CD14-positive monocyte (primary cell): ENCODE results near the gene CENPC. TPM values are rescaled to one million over a fixed set of nuclear protein-coding genes. Genes with fewer than 3 reads are reported as not detected.

Experiments used
- DNase-seq, 3 donors: peaks; one replicate each; pipeline ENCODE4 v3.0.0-alpha.2; 2011 to 2022
- H2AFZ ChIP-seq: 2 replicates; pipeline ENCODE4 v1.6.0; 2012; ENCODE audit warnings: mild to moderate bottlenecking, low read depth, low read length, inconsistent platforms; ENCODE audit not compliant: insufficient read depth, poor library complexity, severe bottlenecking
- H3K27ac ChIP-seq, 2 donors: 1 replicate in 1 of 2; 2 replicates in 1 of 2; pipeline ENCODE4 v1.5.1; 2012 to 2013; ENCODE audit warnings: low read length in 2 of 2, control low read depth in 1 of 2, inconsistent platforms in 1 of 2, low read depth in 1 of 2, mild to moderate bottlenecking in 1 of 2
- H3K27me3 ChIP-seq, 2 donors: one replicate each; pipeline versions ENCODE4 v1.6.0 to v1.6.1; 2011 to 2013; ENCODE audit warnings: low read length in 2 of 2; ENCODE audit not compliant: control insufficient read depth in 2 of 2, insufficient read depth in 2 of 2
- H3K36me3 ChIP-seq, 2 donors: replicated peaks in 1 of 2; 1 replicate in 1 of 2; 2 replicates in 1 of 2; pipeline versions ENCODE4 v1.5.1 to v1.6.1; 2012 to 2013; ENCODE audit warnings: low read length in 2 of 2, control low read depth in 1 of 2, inconsistent platforms in 1 of 2, mild to moderate bottlenecking in 1 of 2; ENCODE audit not compliant: insufficient read depth in 2 of 2, control insufficient read depth in 1 of 2
- H3K4me1 ChIP-seq, 2 donors: 1 replicate in 1 of 2; 2 replicates in 1 of 2; pipeline versions ENCODE4 v1.5.1 to v1.6.1; 2012 to 2013; ENCODE audit warnings: low read length in 2 of 2, control low read depth in 1 of 2, inconsistent platforms in 1 of 2, mild to moderate bottlenecking in 1 of 2, moderate library complexity in 1 of 2; ENCODE audit not compliant: insufficient read depth in 2 of 2, control insufficient read depth in 1 of 2
- H3K4me2 ChIP-seq: replicated peaks from 2 replicates; pipeline ENCODE3; 2012; ENCODE audit warnings: low read length, moderate library complexity, mild to moderate bottlenecking; ENCODE audit not compliant: poor library complexity, severe bottlenecking; ENCODE audit errors: extremely low read depth
- H3K4me3 ChIP-seq, 3 experiments: fragments of 200-600 bp in 1 of 3; sonication (generic) in 1 of 3; replicated peaks in 1 of 3; 1 replicate in 2 of 3; 2 replicates in 1 of 3; pipeline ENCODE4 v1.5.1; 2011 to 2013; ENCODE audit warnings: low read length in 3 of 3, mild to moderate bottlenecking in 3 of 3, control low read depth in 2 of 3, low read depth in 2 of 3, inconsistent platforms in 1 of 3, moderate library complexity in 1 of 3
- H3K79me2 ChIP-seq: 2 replicates; pipeline ENCODE4 v1.6.0; 2012; ENCODE audit warnings: mild to moderate bottlenecking, control low read depth, inconsistent platforms, low read length, moderate library complexity; ENCODE audit not compliant: insufficient read depth
- H3K9ac ChIP-seq: 2 replicates; pipeline ENCODE4 v1.6.0; 2017; ENCODE audit warnings: low read length, mild to moderate bottlenecking; ENCODE audit not compliant: insufficient read depth, poor library complexity, severe bottlenecking
- H3K9me3 ChIP-seq, 2 donors: replicated peaks in 1 of 2; 1 replicate in 1 of 2; 2 replicates in 1 of 2; pipeline versions ENCODE4 v1.5.1 to v1.6.1; 2012 to 2013; ENCODE audit warnings: low read length in 2 of 2, control low read depth in 1 of 2; ENCODE audit not compliant: control insufficient read depth in 1 of 2, insufficient read depth in 1 of 2
- H4K20me1 ChIP-seq: 2 replicates; pipeline ENCODE4 v1.6.0; 2012; ENCODE audit warnings: mild to moderate bottlenecking, low read length, control low read depth, moderate library complexity; ENCODE audit not compliant: insufficient read depth
- H3K27ac Mint-ChIP-seq, 7 donors: one replicate each; pipeline ENCODE4 v1.8.0; 2020; ENCODE audit warnings: mild to moderate bottlenecking in 7 of 7, mixed read lengths in 7 of 7, moderate library complexity in 6 of 7, inconsistent platforms in 2 of 7
- H3K27me3 Mint-ChIP-seq, 3 donors: one replicate each; pipeline ENCODE4 v1.8.0; 2021 to 2022; ENCODE audit warnings: low read depth in 3 of 3, mild to moderate bottlenecking in 3 of 3, mixed read lengths in 3 of 3, moderate library complexity in 3 of 3, inconsistent platforms in 1 of 3
- H3K36me3 Mint-ChIP-seq, 2 donors: one replicate each; pipeline ENCODE4 v1.8.0; 2020; ENCODE audit warnings: mixed read lengths in 2 of 2, inconsistent platforms in 1 of 2, mild to moderate bottlenecking in 1 of 2
- H3K4me1 Mint-ChIP-seq: one replicate; pipeline ENCODE4 v1.8.0; 2020; ENCODE audit warnings: mild to moderate bottlenecking, mixed read lengths
- H3K4me3 Mint-ChIP-seq, 2 donors: one replicate each; pipeline ENCODE4 v1.8.0; 2020; ENCODE audit warnings: mild to moderate bottlenecking in 2 of 2, mixed read lengths in 2 of 2, moderate library complexity in 1 of 2
- H3K9me3 Mint-ChIP-seq, 7 donors: one replicate each; pipeline ENCODE4 v1.8.0; 2020 to 2022; ENCODE audit warnings: mixed read lengths in 7 of 7, mild to moderate bottlenecking in 6 of 7, moderate library complexity in 6 of 7, inconsistent platforms in 2 of 7
- WGBS: methylation state at CpG from one replicate; pipeline ENCODE4 v1.1.5; 2013; ENCODE audit warnings: missing lambda C conversion rate; ENCODE audit not compliant: insufficient coverage; 5-methylcytosine and 5-hydroxymethylcytosine counted together
- intact Hi-C, 2 donors: fragments of 100-400 bp; cut with micrococcal nuclease; formaldehyde crosslinking; loops; one replicate each; pipeline versions ENCODE4 v1.15.0 to v1.15.1; 2023
- polyA minus RNA-seq: library from RNA; depleted of rRNA, polyadenylated mRNA; stranded (reverse); fragments of >200 nt; gene quantifications from 2 replicates; pipeline ENCODE4 v1.2.3, GENCODE V29; 2012
- polyA plus RNA-seq, 3 donors: library from polyadenylated mRNA; depleted of rRNA in 1 of 3; unstranded in 2 of 3; stranded (reverse) in 1 of 3; fragments of 300-500 nt in 2 of 3; fragments of >200 nt in 1 of 3; fragmentation: Illumina TruSeq in 2 of 3; gene quantifications; 1 replicate in 2 of 3; 2 replicates in 1 of 3; pipeline ENCODE4 v1.2.3, GENCODE V29; 2012 to 2021
- total RNA-seq, 12 experiments: library from RNA in 1 of 12; stranded (reverse) in 1 of 12; fragments of 120-200 nt in 1 of 12; gene quantifications; one replicate each; pipeline ENCODE4 v1.2.4 and lab custom pipeline; 2013 to 2026; ENCODE audit warnings: mixed read lengths in 6 of 12, inconsistent platforms in 1 of 12
- TF ChIP-seq, protein P1 (sequence below): fragments of 200-600 bp; IDR thresholded peaks from one replicate; pipeline ENCODE4 v1.8.0; 2022; ENCODE audit warnings: antibody characterized with exemption, mild to moderate bottlenecking

CENPC gene, protein sequence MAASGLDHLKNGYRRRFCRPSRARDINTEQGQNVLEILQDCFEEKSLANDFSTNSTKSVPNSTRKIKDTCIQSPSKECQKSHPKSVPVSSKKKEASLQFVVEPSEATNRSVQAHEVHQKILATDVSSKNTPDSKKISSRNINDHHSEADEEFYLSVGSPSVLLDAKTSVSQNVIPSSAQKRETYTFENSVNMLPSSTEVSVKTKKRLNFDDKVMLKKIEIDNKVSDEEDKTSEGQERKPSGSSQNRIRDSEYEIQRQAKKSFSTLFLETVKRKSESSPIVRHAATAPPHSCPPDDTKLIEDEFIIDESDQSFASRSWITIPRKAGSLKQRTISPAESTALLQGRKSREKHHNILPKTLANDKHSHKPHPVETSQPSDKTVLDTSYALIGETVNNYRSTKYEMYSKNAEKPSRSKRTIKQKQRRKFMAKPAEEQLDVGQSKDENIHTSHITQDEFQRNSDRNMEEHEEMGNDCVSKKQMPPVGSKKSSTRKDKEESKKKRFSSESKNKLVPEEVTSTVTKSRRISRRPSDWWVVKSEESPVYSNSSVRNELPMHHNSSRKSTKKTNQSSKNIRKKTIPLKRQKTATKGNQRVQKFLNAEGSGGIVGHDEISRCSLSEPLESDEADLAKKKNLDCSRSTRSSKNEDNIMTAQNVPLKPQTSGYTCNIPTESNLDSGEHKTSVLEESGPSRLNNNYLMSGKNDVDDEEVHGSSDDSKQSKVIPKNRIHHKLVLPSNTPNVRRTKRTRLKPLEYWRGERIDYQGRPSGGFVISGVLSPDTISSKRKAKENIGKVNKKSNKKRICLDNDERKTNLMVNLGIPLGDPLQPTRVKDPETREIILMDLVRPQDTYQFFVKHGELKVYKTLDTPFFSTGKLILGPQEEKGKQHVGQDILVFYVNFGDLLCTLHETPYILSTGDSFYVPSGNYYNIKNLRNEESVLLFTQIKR
- total RNA-seq (2013) = 25.2 TPM
- 1 to 10 TPM; 6.3 to 7.2 (median 6.7) TPM for polyA plus RNA-seq
- 7.1 and 7.3 TPM in 2 replicates for polyA minus RNA-seq
- total RNA-seq (lab: John Stamatoyannopoulos, UW) = 12.1 to 123 (median 79.6) reads per million in 11 experiments

DNA sequence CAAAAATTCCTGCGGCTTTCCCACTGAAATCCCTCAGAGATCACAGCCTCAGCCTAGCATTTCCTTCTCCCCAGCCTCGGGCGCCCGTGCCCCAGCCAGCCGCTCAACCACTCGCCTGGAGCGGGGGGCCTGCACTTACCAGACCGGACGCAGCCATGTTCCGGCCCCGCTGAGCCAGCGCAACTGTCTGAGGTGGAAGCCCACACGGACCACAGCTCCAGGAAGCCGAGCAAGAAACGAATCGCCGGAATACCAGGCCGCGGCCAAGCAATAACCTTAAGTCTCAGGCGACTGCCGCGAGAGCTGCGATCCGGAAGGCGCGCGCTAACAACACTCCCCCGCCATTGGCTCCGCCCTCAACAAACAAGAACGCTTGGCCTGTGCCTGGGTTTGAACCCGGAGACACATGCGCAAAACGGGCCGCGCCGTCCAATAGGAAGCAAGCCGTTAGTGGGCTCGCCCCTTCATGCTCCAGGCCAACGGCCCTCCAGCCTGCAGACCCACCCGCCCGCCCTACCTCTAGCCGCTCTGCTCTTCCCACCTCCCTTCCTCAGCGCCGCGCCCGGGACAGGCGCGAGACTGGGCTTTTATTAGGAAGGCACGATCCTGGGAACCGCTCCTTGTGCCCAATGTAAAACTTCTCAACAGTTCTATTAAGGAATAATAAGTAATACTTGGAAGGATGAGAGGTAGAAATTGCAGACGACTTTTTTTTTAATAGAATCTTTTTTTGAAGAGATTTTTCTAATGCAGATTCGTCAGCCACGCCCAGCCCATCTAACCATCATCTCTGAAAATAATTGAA is at the start of gene CENPC:
Gene CENPC, minus strand, starts transcription at position 305 of the 805 bp plus-strand sequence. Its CDS starts 148 bp downstream, at position 157.
- intact Hi-C loops = loop anchor here in 1 of 2 donors (10.0 kb wide), 1 partner anchor 149 kb away; no protein-coding TSS in a partner anchor
- Mint-ChIP-seq H3K4me3 (peak within 1 kb of the TSS; percentile 96 to 98), H3K4me1 (peaks cover 22% of the 10 kb centered on the region), H3K36me3 (peaks cover 21 to 22% of the 10 kb centered on the region in 2 donors), H3K27me3 (no peaks in the 10 kb centered on the region), H3K9me3 (peaks cover 0 to 2% (median 0%) of the 10 kb centered on the region in 7 donors), H3K27ac (peak within 1 kb of the TSS; percentile 95 to 100 (median 98))
- peaks cover 12 to 28% of the 10 kb centered on the region in 2 donors for H3K36me3 ChIP-seq
- no peaks in the 10 kb centered on the region for H3K27me3 ChIP-seq
- H2AFZ ChIP-seq = peak within 1 kb of the TSS; percentile 84
- DNase-seq = peak; percentile 84 to 88 (median 85)
- H3K79me2 ChIP-seq = peaks cover 48% of the 10 kb centered on the region
- TF ChIP-seq, protein P1, sequence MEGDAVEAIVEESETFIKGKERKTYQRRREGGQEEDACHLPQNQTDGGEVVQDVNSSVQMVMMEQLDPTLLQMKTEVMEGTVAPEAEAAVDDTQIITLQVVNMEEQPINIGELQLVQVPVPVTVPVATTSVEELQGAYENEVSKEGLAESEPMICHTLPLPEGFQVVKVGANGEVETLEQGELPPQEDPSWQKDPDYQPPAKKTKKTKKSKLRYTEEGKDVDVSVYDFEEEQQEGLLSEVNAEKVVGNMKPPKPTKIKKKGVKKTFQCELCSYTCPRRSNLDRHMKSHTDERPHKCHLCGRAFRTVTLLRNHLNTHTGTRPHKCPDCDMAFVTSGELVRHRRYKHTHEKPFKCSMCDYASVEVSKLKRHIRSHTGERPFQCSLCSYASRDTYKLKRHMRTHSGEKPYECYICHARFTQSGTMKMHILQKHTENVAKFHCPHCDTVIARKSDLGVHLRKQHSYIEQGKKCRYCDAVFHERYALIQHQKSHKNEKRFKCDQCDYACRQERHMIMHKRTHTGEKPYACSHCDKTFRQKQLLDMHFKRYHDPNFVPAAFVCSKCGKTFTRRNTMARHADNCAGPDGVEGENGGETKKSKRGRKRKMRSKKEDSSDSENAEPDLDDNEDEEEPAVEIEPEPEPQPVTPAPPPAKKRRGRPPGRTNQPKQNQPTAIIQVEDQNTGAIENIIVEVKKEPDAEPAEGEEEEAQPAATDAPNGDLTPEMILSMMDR = no peak
- H3K4me1 ChIP-seq = peaks cover 11 to 13% of the 10 kb centered on the region in 2 donors
- H3K4me3 ChIP-seq = peak within 1 kb of the TSS; percentile 78 to 97 (median 93)
- 0% methylated on average over 33 of the region's 53 CpGs for WGBS
- H3K4me2 ChIP-seq = peak within 1 kb of the TSS; percentile 81
- H3K27ac ChIP-seq = peak within 1 kb of the TSS; percentile 98 to 99
- H4K20me1 ChIP-seq = no peaks in the 10 kb centered on the region
- no peaks in the 10 kb centered on the region for H3K9me3 ChIP-seq
- peak within 1 kb of the TSS; percentile 98 for H3K9ac ChIP-seq
